ENCODE data around the gene WDR62. TPM values are rescaled to one million over a fixed set of nuclear protein-coding genes. Genes with fewer than 3 reads are reported as not detected.

WDR62 gene
- total and polyA plus RNA-seq, 2 donors (not counting 3 experiments of a cell fraction or from before 2014, with no cell fraction given) = 8.0 to 13.4 TPM

DNA sequence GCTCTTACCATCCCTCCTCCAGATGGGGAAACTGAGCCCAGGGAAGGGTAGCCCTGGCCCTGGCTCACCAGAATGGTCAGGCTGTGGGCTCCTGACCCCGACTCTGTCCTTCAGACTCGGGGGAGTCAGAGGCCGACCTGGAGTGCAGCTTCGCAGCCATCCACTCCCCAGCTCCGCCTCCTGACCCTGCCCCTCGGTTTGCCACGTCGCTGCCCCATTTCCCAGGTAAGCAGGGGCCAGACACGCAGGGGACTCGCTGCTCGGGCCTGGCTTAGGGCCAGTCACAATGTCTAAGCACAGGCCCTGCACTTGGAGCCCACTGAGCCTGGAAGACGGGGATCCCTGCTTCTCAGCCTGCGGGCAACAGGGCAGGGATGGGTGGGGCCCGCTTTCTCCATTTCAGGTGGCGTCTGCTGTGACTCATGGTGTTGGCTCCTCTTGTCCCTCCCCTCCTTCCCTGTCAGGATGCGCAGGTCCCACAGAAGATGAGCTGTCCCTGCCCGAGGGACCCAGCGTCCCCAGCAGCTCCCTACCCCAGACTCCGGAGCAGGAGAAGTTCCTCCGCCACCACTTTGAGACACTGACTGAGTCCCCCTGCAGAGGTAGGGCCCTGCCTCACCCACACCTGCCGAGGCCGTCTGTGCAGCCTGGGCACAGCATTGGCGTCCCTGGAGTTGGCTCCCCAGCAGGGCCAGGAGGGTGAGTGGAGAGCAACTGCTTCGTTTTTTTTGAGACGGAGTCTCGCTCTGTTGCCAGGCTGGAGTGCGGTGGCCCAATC, 47.0 kb downstream of the WDR62 start:
- dilution Hi-C loops (cut with MboI; ENCODE audit: extremely low pct_ligation_motif_present, low sequenced_read_pairs) (no loop called here), intact Hi-C loops (cut with micrococcal nuclease) (no loop called here)
- H3K4me1 ChIP-seq (ENCODE audit: control insufficient read depth, extremely low read depth, insufficient read depth, low read length) = no peaks in the 10 kb centered on the region
- no peaks in the 10 kb centered on the region for H3K27me3 ChIP-seq (ENCODE audit: control insufficient read depth in 2 of 2, insufficient read depth in 2 of 2, low read length in 2 of 2)
- H3K9ac ChIP-seq (replicated peaks; ENCODE audit: extremely low read depth, insufficient read depth, low read length) = no peak overlapping the region
- no peaks in the 10 kb centered on the region for H3K79me2 ChIP-seq (ENCODE audit: control insufficient read depth, insufficient read depth, low read length)
- ChIA-PET CTCF (interaction anchor here (1.3 to 1.9 kb wide), 2 partner anchors 13 to 41 kb away, joined by 3 to 5 read pairs; partner anchors contain the start of gene POLR2I), POLR2A (no interaction called here)
- no peak overlapping the region for H2AFZ ChIP-seq (ENCODE audit: low read depth, low read length)
- no peak for FAIRE-seq
- H3K4me2 ChIP-seq (ENCODE audit: insufficient read depth, low read length) = no peak overlapping the region
- no peaks in the 10 kb centered on the region for H3K9me1 ChIP-seq (replicated peaks; ENCODE audit: control insufficient read depth, extremely low read depth, insufficient read depth, low read length)
- DNase-seq (ENCODE audit: low read depth, low spot score) = no peak
- TF ChIP-seq JUN (IDR thresholded peaks at IDR 0.05; ENCODE audit: borderline replicate concordance, insufficient read depth, insufficient read length, low read depth) (no peak), FOS (IDR thresholded peaks at IDR 0.05; ENCODE audit: borderline replicate concordance, insufficient read depth, low read length) (no peak), EZH2 (IDR thresholded peaks at IDR 0.05; ENCODE audit: borderline replicate concordance, low read depth, low read length, severe bottlenecking) (no peak), MYC (IDR thresholded peaks at IDR 0.05; ENCODE audit: low read depth, low read length) (no peak), POLR2A (IDR thresholded peaks at IDR 0.05; ENCODE audit: low read depth, low read length) (no peak), POLR2AphosphoS5 (IDR thresholded peaks at IDR 0.05; ENCODE audit: insufficient read depth, low read depth, low read length) (no peak), GATA2 (IDR thresholded peaks at IDR 0.05; ENCODE audit: insufficient read depth, insufficient read length, low read depth, low read length) (no peak)
- TF ChIP-seq, protein P1, sequence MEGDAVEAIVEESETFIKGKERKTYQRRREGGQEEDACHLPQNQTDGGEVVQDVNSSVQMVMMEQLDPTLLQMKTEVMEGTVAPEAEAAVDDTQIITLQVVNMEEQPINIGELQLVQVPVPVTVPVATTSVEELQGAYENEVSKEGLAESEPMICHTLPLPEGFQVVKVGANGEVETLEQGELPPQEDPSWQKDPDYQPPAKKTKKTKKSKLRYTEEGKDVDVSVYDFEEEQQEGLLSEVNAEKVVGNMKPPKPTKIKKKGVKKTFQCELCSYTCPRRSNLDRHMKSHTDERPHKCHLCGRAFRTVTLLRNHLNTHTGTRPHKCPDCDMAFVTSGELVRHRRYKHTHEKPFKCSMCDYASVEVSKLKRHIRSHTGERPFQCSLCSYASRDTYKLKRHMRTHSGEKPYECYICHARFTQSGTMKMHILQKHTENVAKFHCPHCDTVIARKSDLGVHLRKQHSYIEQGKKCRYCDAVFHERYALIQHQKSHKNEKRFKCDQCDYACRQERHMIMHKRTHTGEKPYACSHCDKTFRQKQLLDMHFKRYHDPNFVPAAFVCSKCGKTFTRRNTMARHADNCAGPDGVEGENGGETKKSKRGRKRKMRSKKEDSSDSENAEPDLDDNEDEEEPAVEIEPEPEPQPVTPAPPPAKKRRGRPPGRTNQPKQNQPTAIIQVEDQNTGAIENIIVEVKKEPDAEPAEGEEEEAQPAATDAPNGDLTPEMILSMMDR (IDR thresholded peaks at IDR 0.05; ENCODE audit: extremely low read depth in 1 of 2, insufficient read depth in 1 of 2, low read depth in 1 of 2, low read length in 2 of 2) = no peak
- TF ChIP-seq, protein P2, sequence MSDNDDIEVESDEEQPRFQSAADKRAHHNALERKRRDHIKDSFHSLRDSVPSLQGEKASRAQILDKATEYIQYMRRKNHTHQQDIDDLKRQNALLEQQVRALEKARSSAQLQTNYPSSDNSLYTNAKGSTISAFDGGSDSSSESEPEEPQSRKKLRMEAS (IDR thresholded peaks at IDR 0.05; ENCODE audit: insufficient read depth, insufficient read length) = no peak
- no peaks in the 10 kb centered on the region for H3K9me3 ChIP-seq (replicated peaks; ENCODE audit: control insufficient read depth, insufficient read depth, low read length)
- H3K27ac ChIP-seq (ENCODE audit: insufficient read depth, low read depth, low read length) = no peak overlapping the region
- H3K36me3 ChIP-seq (ENCODE audit: control insufficient read depth in 2 of 2, extremely low read depth in 1 of 2, insufficient read depth in 2 of 2, low read length in 2 of 2) = peaks cover 3 to 9% of the 10 kb centered on the region in 2 experiments
- no peak overlapping the region for H3K4me3 ChIP-seq (replicated peaks in 1 of 3; ENCODE audit: insufficient read depth in 1 of 3, low read depth in 1 of 3, low read length in 3 of 3)
- H4K20me1 ChIP-seq (replicated peaks; ENCODE audit: control insufficient read depth, extremely low read depth, insufficient read depth, low read length) = no peaks in the 10 kb centered on the region
- BruUV-seq (replicated peaks) = no TSS peak

Data from endothelial cell of umbilical vein (primary cell).